ENCODE measurements around the gene CHST10. TPM values are rescaled to one million over a fixed set of nuclear protein-coding genes. Genes with fewer than 3 reads are reported as not detected.
"Not testable (repeated sequence)": the region's sequence is repeated elsewhere in the genome, so short reads cannot be mapped to it uniquely, and the experiment has no call there.

The CHST10 gene
- total and polyA plus RNA-seq, 4 donors = 2.1 to 6.7 (median 4.9) TPM

DNA sequence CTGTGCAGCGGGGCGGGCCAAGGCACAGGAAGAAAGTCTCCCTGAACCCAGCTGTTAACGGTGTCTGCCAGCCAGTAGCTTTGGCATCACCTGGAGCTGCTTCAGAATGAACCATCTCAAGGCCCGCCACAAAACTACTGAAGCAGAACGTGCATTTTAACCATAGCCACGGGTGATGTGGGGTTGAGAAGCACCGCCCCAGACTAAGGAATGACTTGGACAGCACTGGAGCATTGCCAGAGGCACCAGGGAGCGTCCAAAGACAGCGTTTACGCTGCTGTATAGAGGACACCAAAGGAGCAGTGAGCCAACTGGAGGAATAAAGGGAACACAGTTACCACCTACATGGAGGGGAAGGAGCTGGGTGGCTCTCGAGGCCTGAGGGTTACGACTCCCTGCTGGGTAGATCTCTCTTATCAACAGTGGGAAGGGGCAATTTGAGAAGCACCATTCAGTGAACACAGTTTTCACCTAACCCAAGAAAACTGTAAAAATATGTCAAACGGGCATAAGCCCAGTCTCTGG lies 66.7 kb downstream of the CHST10 start:
- no peak overlapping the region for H3K4me3 ChIP-seq (ENCODE audit: low read length in 2 of 2)
- H3K36me3 ChIP-seq (ENCODE audit: control insufficient read depth in 1 of 2, insufficient read depth in 2 of 2, low read length in 1 of 2) = no peaks in the 10 kb centered on the region
- DNase-seq (no peak), ATAC-seq (ENCODE audit: low FRiP score) (peak; percentile 48)
- intact Hi-C loops (cut with DNase I) = no loop called here
- peaks cover 1% of the 10 kb centered on the region for H3K9me3 ChIP-seq (ENCODE audit: control insufficient read depth, low read length)
- no peaks in the 10 kb centered on the region for H3K27me3 ChIP-seq (ENCODE audit: control insufficient read depth in 1 of 2, insufficient read depth in 2 of 2, low read length in 1 of 2)
- no peak overlapping the region for H3K27ac ChIP-seq (ENCODE audit: low read depth in 1 of 2, low read length in 2 of 2)
- WGBS, 2 donors = 52 to 56% methylated on average over 13 of the region's 13 CpGs
- H3K4me1 ChIP-seq (ENCODE audit: control insufficient read depth in 1 of 2, insufficient read depth in 2 of 2, low read length in 2 of 2) = no peaks in the 10 kb centered on the region

DNA sequence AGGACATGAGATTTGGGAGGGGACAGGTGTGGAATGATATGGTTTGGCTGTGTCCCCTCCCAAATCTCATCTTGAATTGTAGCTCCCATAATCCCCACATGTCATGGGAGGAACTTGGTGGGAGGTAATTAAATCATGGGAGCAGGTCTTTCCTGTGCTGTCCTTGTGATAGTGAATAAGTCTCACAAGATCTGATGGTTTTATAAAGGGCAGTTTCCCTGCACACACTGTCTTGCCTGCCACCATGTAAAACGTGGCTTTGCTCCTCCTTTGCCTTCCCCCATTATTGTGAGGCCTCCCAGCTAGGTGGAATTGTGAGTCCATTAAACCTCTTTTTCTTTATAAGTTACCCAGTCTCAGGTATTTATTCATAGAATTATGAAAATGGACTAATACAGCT lies 72.3 kb downstream of the CHST10 start:
- H3K27ac ChIP-seq (ENCODE audit: low read depth in 1 of 2, low read length in 2 of 2); H3K36me3 ChIP-seq (ENCODE audit: control insufficient read depth in 1 of 2, insufficient read depth in 2 of 2, low read length in 1 of 2); ATAC-seq (ENCODE audit: low FRiP score); H3K9me3 ChIP-seq (ENCODE audit: control insufficient read depth, low read length); DNase-seq; H3K4me1 ChIP-seq (ENCODE audit: control insufficient read depth in 1 of 2, insufficient read depth in 2 of 2, low read length in 2 of 2); H3K4me3 ChIP-seq (ENCODE audit: low read length in 2 of 2); H3K27me3 ChIP-seq (ENCODE audit: control insufficient read depth in 1 of 2, insufficient read depth in 2 of 2, low read length in 1 of 2): not testable (repeated sequence)
- 37 to 40% methylated on average over 1 of the region's 1 CpG for WGBS, 2 donors
- intact Hi-C loops (cut with DNase I) = loop anchor here in 1 of 2 donors (2.0 kb wide), 1 partner anchor 14 kb away; no protein-coding TSS in a partner anchor

DNA sequence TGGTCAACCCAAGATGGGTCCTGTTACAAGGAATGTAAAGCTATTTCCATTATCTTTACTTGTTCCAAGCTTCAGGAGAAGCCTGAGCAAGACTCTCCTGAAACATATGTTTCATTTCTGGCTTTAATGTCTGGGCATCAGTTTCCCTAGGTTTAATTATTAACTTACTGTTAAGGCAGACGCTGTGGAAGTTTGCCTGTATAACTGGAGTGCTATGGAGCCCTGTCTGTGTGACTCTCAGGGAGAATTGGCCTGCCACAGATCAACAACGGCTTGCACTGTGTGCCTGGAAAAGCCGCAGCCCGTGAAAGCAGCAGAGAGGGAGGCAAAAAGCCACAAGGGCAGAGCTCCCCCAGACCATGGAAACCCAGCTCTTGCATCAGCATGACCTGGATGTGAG lies 73.0 kb downstream of the CHST10 start:
- 57 to 69% methylated on average over 4 of the region's 4 CpGs for WGBS, 2 donors
- DNase-seq = no peak
- Histone ChIP-seq H3K27ac (ENCODE audit: low read depth in 1 of 2, low read length in 2 of 2) (no peak overlapping the region), H3K4me1 (ENCODE audit: control insufficient read depth in 1 of 2, insufficient read depth in 2 of 2, low read length in 2 of 2) (no peaks in the 10 kb centered on the region), H3K36me3 (ENCODE audit: control insufficient read depth in 1 of 2, insufficient read depth in 2 of 2, low read length in 1 of 2) (no peaks in the 10 kb centered on the region), H3K9me3 (ENCODE audit: control insufficient read depth, low read length) (no peaks in the 10 kb centered on the region), H3K4me3 (ENCODE audit: low read length in 2 of 2) (no peak overlapping the region), H3K27me3 (ENCODE audit: control insufficient read depth in 1 of 2, insufficient read depth in 2 of 2, low read length in 1 of 2) (no peaks in the 10 kb centered on the region)
- no peak for ATAC-seq (ENCODE audit: low FRiP score)
- intact Hi-C loops (cut with DNase I) = loop anchor here in 1 of 2 donors (2.0 kb wide), 1 partner anchor 14 kb away; no protein-coding TSS in a partner anchor

DNA sequence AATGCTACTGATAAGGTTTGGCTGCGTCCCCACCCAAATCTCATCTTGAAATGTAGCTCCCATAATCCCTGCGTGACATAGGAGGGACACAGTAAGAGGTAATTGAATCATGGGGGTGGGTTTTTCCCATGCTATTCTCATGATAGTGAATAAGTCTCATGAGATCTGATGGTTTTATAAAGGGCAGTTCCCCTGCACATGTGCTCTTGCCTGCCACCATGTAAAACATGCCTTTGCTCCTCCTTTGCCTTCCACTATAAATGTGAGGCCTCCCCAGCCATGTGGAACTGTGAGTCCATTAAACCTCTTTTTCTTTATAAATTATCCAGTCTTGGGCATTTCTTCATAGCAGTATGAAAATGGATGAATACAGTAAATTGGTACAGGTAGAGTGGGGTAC lies 75.0 kb downstream of the CHST10 start:
- ATAC-seq (ENCODE audit: low FRiP score); H3K4me3 ChIP-seq (ENCODE audit: low read length in 2 of 2); H3K27ac ChIP-seq (ENCODE audit: low read depth in 1 of 2, low read length in 2 of 2); H3K9me3 ChIP-seq (ENCODE audit: control insufficient read depth, low read length); DNase-seq; H3K36me3 ChIP-seq (ENCODE audit: control insufficient read depth in 1 of 2, insufficient read depth in 2 of 2, low read length in 1 of 2); intact Hi-C loops (cut with DNase I); H3K27me3 ChIP-seq (ENCODE audit: control insufficient read depth in 1 of 2, insufficient read depth in 2 of 2, low read length in 1 of 2); H3K4me1 ChIP-seq (ENCODE audit: control insufficient read depth in 1 of 2, insufficient read depth in 2 of 2, low read length in 2 of 2): not testable (repeated sequence)
- WGBS, 2 donors = 88 to 92% methylated on average over 2 of the region's 2 CpGs

Other genes starting within 250 kb of the CHST10 start
- gene LONRF2, start 95.2 kb downstream of the CHST10 start, total RNA-seq = 10 to 100 TPM; 10.3 to 10.9 TPM
- under 1 TPM; 0.43 to 0.75 TPM for gene LONRF2, start 95.2 kb downstream of the CHST10 start, polyA plus RNA-seq
- gene NMS, start 52.8 kb upstream of the CHST10 start, total RNA-seq = not detected
- not detected for gene NMS, start 52.8 kb upstream of the CHST10 start, polyA plus RNA-seq
- 10 to 100 TPM; 15.8 to 24.7 TPM for gene PDCL3, start 145.3 kb upstream of the CHST10 start, total RNA-seq
- gene PDCL3, start 145.3 kb upstream of the CHST10 start, polyA plus RNA-seq = 10 to 100 TPM; 18.0 to 50.8 TPM